ENCODE data around the gene ADARB1. TPM values are rescaled to one million over a fixed set of nuclear protein-coding genes. Genes with fewer than 3 reads are reported as not detected.
"Not testable (repeated sequence)": the region's sequence is repeated elsewhere in the genome, so short reads cannot be mapped to it uniquely, and the experiment has no call there.

The ADARB1 gene
- 17.0 TPM for total RNA-seq

GRCh38 chr21:45074048-45074817 lies at the start of gene ADARB1:
ADARB1 (plus strand) TSS chr21:45074580; CDS start chr21:45171657, 97,077 bp downstream.
- no peak for DNase-seq

GRCh38 chr21:45026066-45026745 lies 48.2 kb upstream of the ADARB1 start:
- DNase-seq: no peak

DNA sequence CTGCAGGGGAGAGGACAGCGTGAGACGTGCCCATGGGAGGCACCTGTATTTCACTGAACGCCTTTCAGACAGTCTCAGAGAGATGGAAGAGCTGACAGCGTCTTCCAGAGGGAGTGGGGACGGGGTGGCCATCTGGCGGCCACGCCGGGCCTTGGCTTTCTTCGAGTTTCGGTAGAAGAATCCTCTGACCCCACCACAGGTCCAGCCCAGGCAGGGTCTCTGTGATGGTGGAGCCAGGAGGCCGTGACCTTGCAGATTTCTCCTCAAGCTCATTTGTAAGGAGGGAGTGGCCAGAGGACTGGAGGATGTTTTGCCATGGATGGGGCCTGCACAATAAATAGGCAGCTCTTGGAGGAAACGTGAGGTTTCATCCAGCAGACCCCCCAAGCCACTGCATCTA lies 47.6 kb upstream of the ADARB1 start:
- no peak for DNase-seq

DNA sequence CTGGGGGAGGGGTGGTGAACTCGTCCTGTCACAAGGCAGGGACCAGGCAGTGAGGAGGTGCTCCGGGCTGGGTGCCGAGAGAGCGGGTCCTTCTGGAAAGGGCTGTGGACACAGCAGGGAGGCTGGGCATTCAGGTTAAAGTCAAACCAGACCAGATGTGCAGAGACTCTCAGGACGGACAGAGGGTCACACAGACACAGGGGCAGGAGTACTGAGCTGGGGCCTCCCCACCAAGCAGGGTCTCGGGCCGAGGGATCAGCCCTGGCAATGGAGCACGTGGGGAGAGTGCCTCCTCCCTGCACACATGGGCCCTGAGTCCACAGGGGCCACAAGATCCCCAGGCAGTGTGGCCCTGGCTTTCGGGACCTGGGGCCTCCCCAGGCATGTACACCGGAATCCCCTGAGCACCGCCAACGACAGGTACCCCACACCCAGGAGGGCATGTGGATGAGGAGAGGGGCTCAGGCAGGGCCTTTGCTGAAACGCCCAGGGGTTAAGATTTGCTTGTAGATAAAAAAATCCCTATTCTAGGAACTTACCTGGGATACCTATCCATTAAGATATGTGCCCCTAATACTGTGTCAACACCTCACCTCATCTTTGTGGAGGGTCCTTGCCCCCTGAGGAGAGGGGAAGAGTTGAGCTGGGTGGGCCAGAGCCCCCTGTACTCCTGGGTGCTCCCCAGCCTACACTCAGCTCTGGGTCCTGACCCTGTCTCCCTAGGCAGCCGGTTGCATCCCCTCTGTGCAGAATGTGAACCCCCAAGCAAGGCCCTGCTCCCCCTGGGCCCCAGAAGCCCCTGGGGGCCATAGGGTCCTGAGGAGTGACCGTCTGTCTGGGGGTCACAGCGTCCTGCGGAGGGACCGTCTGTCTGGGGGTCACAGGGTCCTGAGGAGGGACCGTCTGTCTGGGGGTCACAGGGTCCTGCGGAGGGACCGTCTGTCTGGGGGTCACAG lies 46.9 kb upstream of the ADARB1 start:
- no peak for DNase-seq

GRCh38 chr21:45028645-45029044 lies 45.7 kb upstream of the ADARB1 start:
- not testable (repeated sequence) for DNase-seq

GRCh38 chr21:45029298-45029947 lies 45.0 kb upstream of the ADARB1 start:
- no peak for DNase-seq

- no peak for DNase-seq
These were observed 44.3 kb upstream of the ADARB1 start for GRCh38 chr21:45029948-45030681.

- no peak for DNase-seq
These were observed 43.5 kb upstream of the ADARB1 start for GRCh38 chr21:45030682-45031570.

DNA sequence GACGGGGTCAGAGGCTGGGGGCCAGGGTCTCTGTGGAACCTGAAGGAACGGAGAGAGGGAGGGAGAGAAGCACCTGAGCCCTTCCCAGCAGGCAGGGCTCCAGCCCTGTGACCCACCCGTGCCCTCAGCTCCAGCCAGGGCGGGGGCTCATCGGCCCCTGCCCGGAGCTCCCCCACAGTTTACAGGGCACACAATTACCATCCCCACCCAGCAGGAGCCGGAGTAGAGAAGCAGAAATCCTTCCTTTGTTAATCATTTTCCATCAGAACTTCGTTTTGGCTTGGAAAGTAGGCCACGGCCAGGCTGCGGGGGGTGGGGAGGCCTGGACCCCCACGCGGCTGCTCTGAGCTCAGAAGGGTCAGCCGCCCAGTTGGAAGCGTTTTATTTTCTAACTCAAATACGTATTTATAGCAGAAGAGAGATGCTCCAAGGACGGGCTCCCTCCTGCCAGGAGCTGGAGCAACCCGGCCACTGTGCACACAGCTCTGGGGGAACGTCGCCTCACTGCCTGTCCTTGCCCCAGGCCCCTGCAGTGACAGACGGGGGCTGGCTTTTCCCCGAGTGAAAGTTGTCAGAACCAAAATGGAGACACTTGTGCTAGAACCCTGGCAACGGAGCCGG lies 42.7 kb upstream of the ADARB1 start:
- no peak for DNase-seq

DNA sequence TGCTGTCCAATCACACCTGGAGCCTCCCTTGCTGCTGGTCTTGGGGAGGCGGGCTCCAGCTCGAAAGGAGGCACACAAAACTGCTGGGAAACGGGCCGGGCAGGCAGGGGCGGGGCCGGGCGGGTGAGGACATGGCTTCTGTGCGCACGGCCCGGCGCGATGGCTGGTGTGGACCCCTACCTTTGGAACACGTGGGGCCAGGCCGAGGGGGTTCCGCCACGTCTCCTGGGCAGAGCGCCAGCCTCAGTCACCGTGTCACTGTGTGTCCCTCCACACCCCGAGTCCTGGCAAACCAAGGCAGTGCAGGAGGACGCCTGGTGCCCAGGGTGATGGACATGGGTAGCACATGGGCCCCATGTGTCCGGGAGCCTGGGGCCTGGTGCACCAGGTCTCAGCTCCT lies 42.0 kb upstream of the ADARB1 start:
- DNase-seq: no peak

- DNase-seq: no peak
These were observed 41.2 kb upstream of the ADARB1 start for GRCh38 chr21:45032977-45033710.

DNA sequence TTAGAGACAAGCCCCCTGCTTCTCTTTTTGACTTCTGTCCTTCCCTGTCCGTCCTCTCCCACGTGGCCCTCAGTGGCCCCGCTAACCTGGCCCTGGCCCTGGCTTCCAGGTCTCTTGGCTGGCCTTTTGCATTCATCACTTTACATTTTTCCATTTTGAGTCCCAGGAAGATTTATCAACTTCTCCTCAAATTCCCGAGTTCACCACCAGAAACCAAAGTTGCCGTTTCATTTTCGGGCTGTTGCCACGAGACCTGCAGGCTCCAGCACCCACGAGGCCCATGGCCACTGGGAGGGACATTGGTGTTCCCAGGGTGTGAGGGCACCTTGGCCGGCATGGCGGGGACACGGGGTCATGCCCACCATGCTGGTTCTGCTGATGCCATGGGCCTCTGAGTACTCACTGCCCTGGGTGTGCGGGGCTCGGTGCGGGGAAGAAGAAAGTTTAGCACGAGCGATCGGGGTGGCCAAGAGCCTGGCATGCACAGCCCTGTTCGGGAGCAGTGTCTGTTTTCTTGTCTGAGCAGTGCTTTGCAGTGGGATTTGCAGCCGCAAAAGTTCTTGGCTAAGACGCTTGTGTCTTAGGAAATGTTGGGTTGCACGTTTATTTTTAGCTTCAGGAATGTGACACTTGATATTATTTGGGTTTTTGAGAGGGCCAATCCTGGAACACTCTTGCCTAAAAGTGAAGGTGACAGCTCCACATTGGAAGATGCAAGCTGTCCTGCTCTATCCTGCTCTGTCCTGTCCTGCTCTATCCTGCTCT lies 40.4 kb upstream of the ADARB1 start:
- DNase-seq: no peak

DNA sequence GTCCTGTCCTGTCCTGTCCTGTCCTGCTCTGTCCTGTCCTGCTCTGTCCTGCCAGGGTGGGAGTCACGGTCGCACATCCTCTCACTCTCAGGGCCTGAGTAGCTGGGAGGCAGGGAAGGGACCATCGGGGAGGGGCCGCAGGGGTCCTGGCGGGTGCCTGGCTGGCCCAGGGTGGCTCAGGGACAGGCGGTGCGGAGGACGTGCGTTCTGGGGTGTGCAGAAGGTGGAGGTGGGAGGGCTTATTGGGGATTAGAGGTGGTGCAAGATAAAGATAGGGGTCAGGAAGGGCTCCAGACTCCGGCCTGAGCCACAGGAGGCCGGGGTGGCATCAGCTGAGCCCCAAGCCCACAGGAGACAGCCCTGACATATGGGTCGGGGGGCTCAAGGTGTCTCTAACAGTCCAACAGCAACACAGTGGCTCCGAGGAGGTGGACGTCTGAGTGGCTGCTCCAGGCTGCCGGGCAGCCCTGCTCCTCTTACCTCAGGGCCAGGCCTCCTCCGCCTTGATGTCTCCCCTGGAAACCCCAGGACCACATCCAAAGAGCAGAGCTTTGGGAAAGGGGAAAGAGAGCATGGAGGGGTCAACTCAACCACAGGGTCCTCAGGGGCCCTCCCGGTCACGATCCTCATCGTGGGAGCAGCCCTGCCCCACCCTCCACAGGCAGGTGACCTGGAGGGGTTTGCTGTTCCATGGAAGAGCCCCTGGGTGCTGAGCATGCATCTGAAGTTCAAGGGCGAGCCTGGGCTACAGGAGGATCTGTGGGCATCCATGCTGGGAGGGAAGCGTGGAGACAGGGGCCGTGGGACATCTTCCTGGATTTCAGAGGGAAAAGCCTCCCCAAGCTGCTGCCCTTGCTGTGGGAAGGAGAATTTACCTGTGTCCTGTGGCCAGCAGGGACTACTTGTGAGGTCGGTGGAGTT lies 39.6 kb upstream of the ADARB1 start:
- DNase-seq: no peak

DNA sequence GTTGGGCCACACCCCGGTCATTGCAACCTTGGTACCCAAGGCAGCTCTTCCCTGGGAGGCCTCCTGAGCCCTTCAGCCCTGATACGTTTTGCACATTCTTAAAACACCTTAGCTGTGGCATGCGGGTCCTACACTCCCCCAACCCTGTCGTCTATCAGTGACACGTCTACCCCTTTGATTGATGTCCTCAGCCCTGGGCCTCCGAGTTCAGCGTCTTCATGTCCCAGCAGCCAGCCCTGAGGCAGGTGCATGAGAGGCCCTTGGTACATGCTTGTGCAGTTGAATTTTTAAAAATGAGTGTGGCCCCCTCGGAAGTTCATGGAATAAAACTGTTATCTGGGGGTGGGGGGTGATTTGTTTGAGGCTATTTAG lies 38.9 kb upstream of the ADARB1 start:
- DNase-seq: no peak

DNA sequence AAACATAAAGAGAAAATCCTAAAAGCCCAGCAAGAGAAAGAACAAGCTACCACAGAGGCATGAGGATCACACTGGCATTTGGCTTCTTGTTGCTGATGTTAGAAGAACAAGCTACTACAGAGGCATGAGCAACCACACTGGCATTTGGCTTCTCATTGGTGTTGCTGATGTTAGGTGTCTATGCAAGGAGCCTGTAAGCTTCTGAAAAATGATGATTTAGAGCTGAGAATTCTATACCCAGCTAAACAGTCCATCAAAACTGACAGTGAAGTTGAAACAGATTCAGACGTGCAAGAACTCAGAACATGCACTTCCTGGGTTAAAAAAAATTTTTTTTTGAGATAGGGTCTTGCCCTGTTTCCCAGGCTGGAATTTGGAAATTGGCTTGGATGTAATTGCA lies 37.8 kb upstream of the ADARB1 start:
- DNase-seq: no peak

GRCh38 chr21:45037986-45038385 lies 36.4 kb upstream of the ADARB1 start:
- no peak for DNase-seq
